Measurements from ENCODE around the gene ZNF598.
"Not testable (repeated sequence)": the region's sequence is repeated elsewhere in the genome, so short reads cannot be mapped to it uniquely, and the experiment has no call there.

Gene ZNF598

GRCh38 chr16:2040787-2041522 lies 31.3 kb upstream of the ZNF598 start:
- DNase-seq (ENCODE audit: extremely low read depth in 1 of 2, low read depth in 1 of 2): no peak

GRCh38 chr16:2040041-2040786 lies 30.6 kb upstream of the ZNF598 start:
- no peak for DNase-seq (ENCODE audit: extremely low read depth in 1 of 2, low read depth in 1 of 2)

GRCh38 chr16:2039274-2040031 lies 29.8 kb upstream of the ZNF598 start:
- DNase-seq (ENCODE audit: extremely low read depth in 1 of 2, low read depth in 1 of 2): no peak

GRCh38 chr16:2038382-2039231 lies 29.0 kb upstream of the ZNF598 start:
- no peak for DNase-seq (ENCODE audit: extremely low read depth in 1 of 2, low read depth in 1 of 2)

- DNase-seq (ENCODE audit: extremely low read depth in 1 of 2, low read depth in 1 of 2): no peak
Observed at GRCh38 chr16:2037647-2038381, 28.2 kb upstream of the ZNF598 start.

- no peak for DNase-seq (ENCODE audit: extremely low read depth in 1 of 2, low read depth in 1 of 2)
Observed at GRCh38 chr16:2037115-2037514, 27.5 kb upstream of the ZNF598 start.

GRCh38 chr16:2036200-2036966 lies 26.8 kb upstream of the ZNF598 start:
- DNase-seq (ENCODE audit: extremely low read depth in 1 of 2, low read depth in 1 of 2): no peak

GRCh38 chr16:2035431-2036199 lies 26.0 kb upstream of the ZNF598 start:
- DNase-seq (ENCODE audit: extremely low read depth in 1 of 2, low read depth in 1 of 2): no peak

GRCh38 chr16:2034696-2035430 lies 25.2 kb upstream of the ZNF598 start:
- no peak for DNase-seq (ENCODE audit: extremely low read depth in 1 of 2, low read depth in 1 of 2)

- DNase-seq (ENCODE audit: extremely low read depth in 1 of 2, low read depth in 1 of 2): not testable (repeated sequence)
Observed at GRCh38 chr16:2033909-2034695, 24.5 kb upstream of the ZNF598 start.

GRCh38 chr16:2033057-2033908 lies 23.7 kb upstream of the ZNF598 start:
- no peak for DNase-seq (ENCODE audit: extremely low read depth in 1 of 2, low read depth in 1 of 2)

GRCh38 chr16:2032285-2033056 lies 22.9 kb upstream of the ZNF598 start:
- no peak for DNase-seq (ENCODE audit: extremely low read depth in 1 of 2, low read depth in 1 of 2)

GRCh38 chr16:2031081-2031577 lies 21.5 kb upstream of the ZNF598 start:
- no peak for DNase-seq (ENCODE audit: extremely low read depth in 1 of 2, low read depth in 1 of 2)

- DNase-seq (ENCODE audit: extremely low read depth in 1 of 2, low read depth in 1 of 2): no peak
Observed at GRCh38 chr16:2030036-2030435, 20.4 kb upstream of the ZNF598 start.

- no peak for DNase-seq (ENCODE audit: extremely low read depth in 1 of 2, low read depth in 1 of 2)
Observed at GRCh38 chr16:2029350-2029749, 19.7 kb upstream of the ZNF598 start.

Measured in activated CD8-positive, alpha-beta memory T cell treated with anti-CD3 and anti-CD28 coated beads for 1 hour (primary cell).